ENCODE data around the gene CWC27.
"Not testable (repeated sequence)": the region's sequence is repeated elsewhere in the genome, so short reads cannot be mapped to it uniquely, and the experiment has no call there.

The CWC27 gene

DNA sequence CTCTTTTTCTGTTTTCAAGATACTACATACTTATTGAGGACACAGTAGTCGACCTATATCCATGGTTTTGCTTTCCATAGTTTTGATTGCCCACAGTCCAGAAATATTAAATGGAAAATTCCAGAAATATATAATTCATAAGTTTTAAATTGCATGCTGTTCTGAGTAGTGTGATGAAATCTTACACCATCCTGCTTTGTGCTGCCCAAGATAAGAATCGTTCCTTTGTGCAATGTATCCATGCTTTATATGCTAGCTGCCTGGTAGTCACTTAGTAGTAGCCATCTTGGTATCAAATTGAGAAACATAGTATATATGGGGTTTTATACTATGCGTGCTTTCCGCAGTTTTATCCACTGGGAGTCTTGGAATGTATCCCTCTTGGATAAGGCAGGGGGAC, 59.0 kb downstream of the CWC27 start:
- H3K18ac ChIP-seq (ENCODE audit: low read depth in 1 of 2, low read length in 2 of 2) = no peak overlapping the region
- WGBS = 99% methylated on average over 3 of the region's 4 CpGs
- no peak for DNase-seq

GRCh38 chr5:64830650-64831049, 61.9 kb downstream of the CWC27 start:
- H3K36me3 ChIP-seq (ENCODE audit: control insufficient read depth in 1 of 2, insufficient read depth in 2 of 2, low read depth in 1 of 2, low read length in 2 of 2); H2BK12ac ChIP-seq (ENCODE audit: low read length in 2 of 2); H3K9me3 ChIP-seq (ENCODE audit: control insufficient read depth, low read length); DNase-seq; H2BK15ac ChIP-seq (ENCODE audit: low read depth, poor library complexity, severe bottlenecking); H3K23ac ChIP-seq (ENCODE audit: low read length in 2 of 2); H4K8ac ChIP-seq (ENCODE audit: low read length); H3K4me3 ChIP-seq (ENCODE audit: insufficient read depth in 1 of 2, low read depth in 1 of 2, low read length in 2 of 2); H3K79me1 ChIP-seq (replicated peaks; ENCODE audit: low read length, poor library complexity, severe bottlenecking); H3K4me1 ChIP-seq (ENCODE audit: control insufficient read depth, insufficient read depth, low read depth, low read length); H3K27ac ChIP-seq (ENCODE audit: low read length, poor library complexity, severe bottlenecking); H3K4me2 ChIP-seq (ENCODE audit: low read length, poor library complexity, severe bottlenecking); H2AFZ ChIP-seq (ENCODE audit: low read depth, low read length); H3K27me3 ChIP-seq (ENCODE audit: control insufficient read depth in 1 of 2, insufficient read depth in 1 of 2, low read length in 2 of 2); H4K91ac ChIP-seq (ENCODE audit: low read length); H2BK120ac ChIP-seq (ENCODE audit: low read depth, low read length); H3K14ac ChIP-seq (ENCODE audit: low read length in 2 of 2); H3K4ac ChIP-seq (ENCODE audit: low read depth in 1 of 2, low read length in 2 of 2); H3K9ac ChIP-seq (ENCODE audit: low read length); H2BK5ac ChIP-seq (ENCODE audit: low read depth, low read length, poor library complexity, severe bottlenecking); H2AK5ac ChIP-seq (ENCODE audit: low read length, severe bottlenecking); H3K18ac ChIP-seq (ENCODE audit: low read depth in 1 of 2, low read length in 2 of 2): not testable (repeated sequence)

More for the DNA sequence above, 59.0 kb downstream of the CWC27 start:
- Histone ChIP-seq H2BK15ac (ENCODE audit: low read depth, poor library complexity, severe bottlenecking) (no peak overlapping the region), H4K91ac (ENCODE audit: low read length) (no peak overlapping the region), H3K14ac (ENCODE audit: low read length in 2 of 2) (no peak overlapping the region), H3K4me2 (ENCODE audit: low read length, poor library complexity, severe bottlenecking) (no peak overlapping the region), H2BK12ac (ENCODE audit: low read length in 2 of 2) (no peak overlapping the region), H3K79me1 (replicated peaks; ENCODE audit: low read length, poor library complexity, severe bottlenecking) (peaks cover 1% of the 10 kb centered on the region), H3K23ac (ENCODE audit: low read length in 2 of 2) (no peak overlapping the region), H2BK120ac (ENCODE audit: low read depth, low read length) (no peak overlapping the region), H3K4ac (ENCODE audit: low read depth in 1 of 2, low read length in 2 of 2) (no peak overlapping the region), H4K8ac (ENCODE audit: low read length) (no peak overlapping the region), H3K27me3 (ENCODE audit: control insufficient read depth in 1 of 2, insufficient read depth in 1 of 2, low read length in 2 of 2) (no peaks in the 10 kb centered on the region), H2AFZ (ENCODE audit: low read depth, low read length) (no peak overlapping the region), H3K4me3 (ENCODE audit: insufficient read depth in 1 of 2, low read depth in 1 of 2, low read length in 2 of 2) (no peak overlapping the region), H3K9me3 (ENCODE audit: control insufficient read depth, low read length) (no peaks in the 10 kb centered on the region), H3K9ac (ENCODE audit: low read length) (no peak overlapping the region), H3K4me1 (ENCODE audit: control insufficient read depth, insufficient read depth, low read depth, low read length) (no peaks in the 10 kb centered on the region), H3K36me3 (ENCODE audit: control insufficient read depth in 1 of 2, insufficient read depth in 2 of 2, low read depth in 1 of 2, low read length in 2 of 2) (peaks cover 0 to 6% of the 10 kb centered on the region in 2 experiments), H3K27ac (ENCODE audit: low read length, poor library complexity, severe bottlenecking) (no peak overlapping the region), H2AK5ac (ENCODE audit: low read length, severe bottlenecking) (no peak overlapping the region), H2BK5ac (ENCODE audit: low read depth, low read length, poor library complexity, severe bottlenecking) (no peak overlapping the region)

GRCh38 chr5:64831996-64832395, 63.3 kb downstream of the CWC27 start:
- no CpG with 5 or more reads among the region's 1 CpG for WGBS
- no peak overlapping the region for H4K8ac ChIP-seq (ENCODE audit: low read length)
- H3K4me3 ChIP-seq (ENCODE audit: insufficient read depth in 1 of 2, low read depth in 1 of 2, low read length in 2 of 2) = no peak overlapping the region
- H3K4ac ChIP-seq (ENCODE audit: low read depth in 1 of 2, low read length in 2 of 2) = no peak overlapping the region
- no peak overlapping the region for H4K91ac ChIP-seq (ENCODE audit: low read length)
- H3K79me1 ChIP-seq (replicated peaks; ENCODE audit: low read length, poor library complexity, severe bottlenecking) = no peaks in the 10 kb centered on the region
- H3K9me3 ChIP-seq (ENCODE audit: control insufficient read depth, low read length) = no peaks in the 10 kb centered on the region
- no peak overlapping the region for H3K18ac ChIP-seq (ENCODE audit: low read depth in 1 of 2, low read length in 2 of 2)
- H2BK120ac ChIP-seq (ENCODE audit: low read depth, low read length) = no peak overlapping the region
- H3K9ac ChIP-seq (ENCODE audit: low read length) = no peak overlapping the region
- H2BK5ac ChIP-seq (ENCODE audit: low read depth, low read length, poor library complexity, severe bottlenecking) = no peak overlapping the region
- H2BK15ac ChIP-seq (ENCODE audit: low read depth, poor library complexity, severe bottlenecking) = no peak overlapping the region
- DNase-seq = no peak
- H2AK5ac ChIP-seq (ENCODE audit: low read length, severe bottlenecking) = no peak overlapping the region
- H2BK12ac ChIP-seq (ENCODE audit: low read length in 2 of 2) = no peak overlapping the region
- H3K27me3 ChIP-seq (ENCODE audit: control insufficient read depth in 1 of 2, insufficient read depth in 1 of 2, low read length in 2 of 2) = no peaks in the 10 kb centered on the region
- no peak overlapping the region for H3K4me2 ChIP-seq (ENCODE audit: low read length, poor library complexity, severe bottlenecking)
- peaks cover 0 to 6% of the 10 kb centered on the region in 2 experiments for H3K36me3 ChIP-seq (ENCODE audit: control insufficient read depth in 1 of 2, insufficient read depth in 2 of 2, low read depth in 1 of 2, low read length in 2 of 2)
- no peak overlapping the region for H3K23ac ChIP-seq (ENCODE audit: low read length in 2 of 2)
- no peak overlapping the region for H3K27ac ChIP-seq (ENCODE audit: low read length, poor library complexity, severe bottlenecking)
- no peak overlapping the region for H2AFZ ChIP-seq (ENCODE audit: low read depth, low read length)
- H3K14ac ChIP-seq (ENCODE audit: low read length in 2 of 2) = no peak overlapping the region
- no peaks in the 10 kb centered on the region for H3K4me1 ChIP-seq (ENCODE audit: control insufficient read depth, insufficient read depth, low read depth, low read length)

DNA sequence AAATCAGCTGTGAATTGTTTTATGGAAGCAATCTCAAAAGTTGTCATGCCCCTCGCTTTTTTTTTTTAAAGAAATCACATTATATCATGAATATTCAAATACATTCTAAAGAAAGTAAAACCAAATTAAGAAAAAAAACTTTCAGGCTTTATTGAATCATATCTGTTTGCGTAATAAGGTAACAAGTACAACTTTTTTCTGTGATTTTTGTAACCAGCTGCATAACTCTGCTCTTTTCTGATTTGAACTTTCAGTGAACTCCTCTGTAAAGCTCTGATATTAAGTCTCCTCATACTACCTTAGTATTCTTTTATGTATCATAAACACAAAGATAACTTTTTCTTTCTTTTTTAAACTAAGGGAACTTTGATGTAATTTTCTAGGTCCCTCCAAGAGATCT, 65.3 kb downstream of the CWC27 start:
- Histone ChIP-seq H3K79me1 (replicated peaks; ENCODE audit: low read length, poor library complexity, severe bottlenecking) (no peaks in the 10 kb centered on the region), H3K23ac (ENCODE audit: low read length in 2 of 2) (no peak overlapping the region), H3K18ac (ENCODE audit: low read depth in 1 of 2, low read length in 2 of 2) (no peak overlapping the region), H2BK120ac (ENCODE audit: low read depth, low read length) (no peak overlapping the region), H4K8ac (ENCODE audit: low read length) (no peak overlapping the region), H2AFZ (ENCODE audit: low read depth, low read length) (no peak overlapping the region), H2AK5ac (ENCODE audit: low read length, severe bottlenecking) (no peak overlapping the region), H2BK5ac (ENCODE audit: low read depth, low read length, poor library complexity, severe bottlenecking) (no peak overlapping the region), H2BK12ac (ENCODE audit: low read length in 2 of 2) (no peak overlapping the region), H3K4me2 (ENCODE audit: low read length, poor library complexity, severe bottlenecking) (no peak overlapping the region), H3K14ac (ENCODE audit: low read length in 2 of 2) (no peak overlapping the region), H3K4me1 (ENCODE audit: control insufficient read depth, insufficient read depth, low read depth, low read length) (no peaks in the 10 kb centered on the region), H3K4ac (ENCODE audit: low read depth in 1 of 2, low read length in 2 of 2) (no peak overlapping the region), H3K9ac (ENCODE audit: low read length) (no peak overlapping the region), H3K27ac (ENCODE audit: low read length, poor library complexity, severe bottlenecking) (no peak overlapping the region), H3K36me3 (ENCODE audit: control insufficient read depth in 1 of 2, insufficient read depth in 2 of 2, low read depth in 1 of 2, low read length in 2 of 2) (no peaks in the 10 kb centered on the region), H2BK15ac (ENCODE audit: low read depth, poor library complexity, severe bottlenecking) (no peak overlapping the region), H3K4me3 (ENCODE audit: insufficient read depth in 1 of 2, low read depth in 1 of 2, low read length in 2 of 2) (no peak overlapping the region), H3K9me3 (ENCODE audit: control insufficient read depth, low read length) (no peaks in the 10 kb centered on the region), H3K27me3 (ENCODE audit: control insufficient read depth in 1 of 2, insufficient read depth in 1 of 2, low read length in 2 of 2) (no peaks in the 10 kb centered on the region), H4K91ac (ENCODE audit: low read length) (no peak overlapping the region)
- WGBS = no CpG with 5 or more reads among the region's 2 CpGs
- DNase-seq = no peak

All from mesenchymal stem cell (in vitro differentiated cells and primary cell).